PC-3 (cell line): ENCODE results near the gene TLCD2. TPM values are rescaled to one million over a fixed set of nuclear protein-coding genes. Genes with fewer than 3 reads are reported as not detected.

Source experiments
- ATAC-seq: fragments of 200-7000 bp; cut with Tn5 transposase; 2 replicates; pipeline ENCODE4 v1.9.1; 2020; ENCODE audit warnings: mild to moderate bottlenecking, moderate library complexity
- BruUV-seq: library from RNA; stranded (reverse); fragments of 400-500 nt; replicated peaks from 2 replicates; lab custom pipeline; 2021; lab: Mats Ljungman, UMichigan
- CTCF ChIA-PET: fragments of 300-600 bp; sonication (Branson Sonifier 250); formaldehyde crosslinking; loops from one replicate; lab custom pipeline; 2022; ENCODE audit warnings: antibody characterized with exemption; lab: Charles Lee
- POLR2A ChIA-PET: fragments of 300-600 bp; sonication (Branson Sonifier 250); formaldehyde crosslinking; loops from one replicate; lab custom pipeline; 2022; ENCODE audit warnings: antibody characterized with exemption; ENCODE audit not compliant: unreplicated experiment; lab: Charles Lee
- DNase-seq: peaks from one replicate; pipeline ENCODE4 v3.0.0-alpha.2; 2015
- H2AFZ ChIP-seq: fragments of 300-600 bp; sonication (generic); 2 replicates; pipeline ENCODE4 v1.6.0; 2016; ENCODE audit warnings: antibody characterized with exemption, low read length
- H3F3A ChIP-seq: fragments of 300-600 bp; sonication (generic); one replicate; pipeline ENCODE4 v1.6.0; 2017; ENCODE audit warnings: antibody characterized with exemption, low read length, control low read depth, mild to moderate bottlenecking; ENCODE audit not compliant: unreplicated experiment
- H3K27ac ChIP-seq: fragments of 300-600 bp; sonication (generic); 2 replicates; pipeline ENCODE4 v1.5.1; 2016; ENCODE audit warnings: mild to moderate bottlenecking, low read length
- H3K27me3 ChIP-seq: fragments of 300-600 bp; sonication (generic); 2 replicates; pipeline ENCODE4 v1.6.1; 2016; ENCODE audit warnings: low read length, mixed read lengths
- H3K36me3 ChIP-seq: fragments of 300-600 bp; sonication (generic); 2 replicates; pipeline ENCODE4 v1.6.1; 2016; ENCODE audit warnings: low read depth, mixed run types, low read length, mixed read lengths
- H3K4me1 ChIP-seq: fragments of 300-600 bp; sonication (generic); 2 replicates; pipeline ENCODE4 v1.5.1; 2016; ENCODE audit warnings: low read length; ENCODE audit not compliant: insufficient read depth
- H3K4me2 ChIP-seq: fragments of 300-600 bp; sonication (generic); 2 replicates; pipeline ENCODE4 v1.6.0; 2016; ENCODE audit warnings: low read length
- H3K4me3 ChIP-seq: fragments of 300-600 bp; sonication (generic); 2 replicates; pipeline ENCODE4 v1.5.1; 2016; ENCODE audit warnings: mild to moderate bottlenecking, low read length, mixed read lengths
- H3K79me2 ChIP-seq: fragments of 300-600 bp; sonication (generic); 2 replicates; pipeline ENCODE4 v1.6.1; 2017; ENCODE audit warnings: low read length, mixed read lengths
- H3K9ac ChIP-seq: fragments of 300-600 bp; sonication (generic); 2 replicates; pipeline ENCODE4 v1.6.0; 2016; ENCODE audit warnings: mild to moderate bottlenecking, low read length
- H3K9me2 ChIP-seq: fragments of 300-600 bp; sonication (generic); replicated peaks from 2 replicates; pipeline ENCODE4 v1.6.1; 2016; ENCODE audit warnings: mixed run types, low read length, mixed read lengths
- H3K9me3 ChIP-seq: fragments of 300-600 bp; sonication (generic); 2 replicates; pipeline ENCODE4 v1.6.1; 2016; ENCODE audit warnings: low read length, mixed read lengths
- H4K20me1 ChIP-seq: fragments of 300-600 bp; sonication (generic); 2 replicates; pipeline ENCODE4 v1.6.1; 2016; ENCODE audit warnings: low read length, mixed read lengths
- EZH2 ChIP-seq: fragments of 300-600 bp; sonication (generic); IDR thresholded peaks from one replicate; pipeline ENCODE4 v1.6.1; 2017; ENCODE audit warnings: antibody characterized with exemption, mild to moderate bottlenecking, low read length; ENCODE audit not compliant: unreplicated experiment
- EZH2phosphoT487 ChIP-seq: fragments of 300-600 bp; sonication (generic); IDR thresholded peaks from 2 replicates; pipeline ENCODE4 v1.6.1; 2018; ENCODE audit warnings: mild to moderate bottlenecking, antibody characterized with exemption, low read length, borderline replicate concordance
- intact Hi-C: fragments of 100-400 bp; cut with micrococcal nuclease; formaldehyde crosslinking; loops from 2 replicates; pipeline ENCODE4 v1.9.0; 2023
- total RNA-seq: library from RNA; depleted of rRNA; stranded (reverse); fragments of >200 nt; gene quantifications from 2 replicates; pipeline ENCODE4 v1.2.3, GENCODE V29; 2014
- TF ChIP-seq, protein P1 (sequence below): fragments of 300-600 bp; sonication (generic); conservative IDR thresholded peaks from 2 replicates; pipeline ENCODE4 v1.5.1; 2017; ENCODE audit warnings: antibody characterized with exemption, low read depth, mild to moderate bottlenecking, low read length

Gene TLCD2
- total RNA-seq, 1 experiment from 2014 or later = 0.77 TPM

DNA sequence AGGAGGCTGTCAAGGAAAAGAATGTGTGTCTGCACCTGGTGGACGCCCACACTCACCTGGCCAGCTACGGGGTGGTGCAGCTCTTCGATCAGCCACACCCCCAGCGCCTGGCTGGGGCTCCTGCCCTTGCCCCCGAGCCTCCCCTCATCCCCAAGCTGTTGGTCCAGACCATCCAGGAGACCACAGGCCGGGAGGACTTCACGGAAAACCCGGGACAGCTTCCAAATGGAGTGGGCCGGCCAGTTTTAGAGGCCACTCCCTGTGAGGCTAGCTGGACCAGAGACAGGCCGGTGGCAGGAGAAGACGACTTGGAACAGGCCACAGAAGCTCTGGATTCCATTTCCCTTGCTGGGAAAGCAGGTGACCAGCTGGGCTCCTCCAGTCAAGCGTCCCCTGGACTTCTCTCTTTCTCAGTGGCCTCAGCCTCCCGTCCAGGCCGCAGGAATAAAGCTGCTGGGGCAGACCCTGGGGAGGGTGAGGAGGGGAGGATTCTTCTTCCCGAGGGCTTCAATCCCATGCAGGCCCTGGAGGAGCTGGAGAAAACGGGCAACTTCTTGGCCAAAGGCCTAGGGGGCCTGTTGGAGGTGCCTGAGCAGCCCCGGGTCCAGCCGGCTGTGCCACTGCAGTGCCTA lies 16.6 kb upstream of the TLCD2 start:
- peaks cover 16% of the 10 kb centered on the region; the same call in 1 of the 2 replicates for H3K79me2 ChIP-seq
- POLR2A ChIA-PET = interaction anchor here (0.6 kb wide), 1 partner anchor 105 kb away, joined by 6 read pairs; no protein-coding TSS in a partner anchor
- H4K20me1 ChIP-seq = no peaks in the 10 kb centered on the region
- BruUV-seq = no TSS peak
- ATAC-seq (no peak), DNase-seq (no peak)
- no peak overlapping the region for H3K4me2 ChIP-seq
- H3F3A ChIP-seq = no peaks in the 10 kb centered on the region
- H2AFZ ChIP-seq = no peak overlapping the region
- intact Hi-C loops = no loop called here
- no peaks in the 10 kb centered on the region for H3K36me3 ChIP-seq
- no peaks in the 10 kb centered on the region for H3K27me3 ChIP-seq
- no peaks in the 10 kb centered on the region for H3K9me3 ChIP-seq
- H3K9ac ChIP-seq = no peak overlapping the region
- H3K27ac ChIP-seq = no peak overlapping the region
- H3K9me2 ChIP-seq = no peaks in the 10 kb centered on the region
- CTCF ChIA-PET = no interaction called here
- no peak overlapping the region for H3K4me3 ChIP-seq
- peaks cover 8% of the 10 kb centered on the region; the same call in 1 of the 2 replicates for H3K4me1 ChIP-seq
- no peak for TF ChIP-seq EZH2phosphoT487
- TF ChIP-seq, protein P1, sequence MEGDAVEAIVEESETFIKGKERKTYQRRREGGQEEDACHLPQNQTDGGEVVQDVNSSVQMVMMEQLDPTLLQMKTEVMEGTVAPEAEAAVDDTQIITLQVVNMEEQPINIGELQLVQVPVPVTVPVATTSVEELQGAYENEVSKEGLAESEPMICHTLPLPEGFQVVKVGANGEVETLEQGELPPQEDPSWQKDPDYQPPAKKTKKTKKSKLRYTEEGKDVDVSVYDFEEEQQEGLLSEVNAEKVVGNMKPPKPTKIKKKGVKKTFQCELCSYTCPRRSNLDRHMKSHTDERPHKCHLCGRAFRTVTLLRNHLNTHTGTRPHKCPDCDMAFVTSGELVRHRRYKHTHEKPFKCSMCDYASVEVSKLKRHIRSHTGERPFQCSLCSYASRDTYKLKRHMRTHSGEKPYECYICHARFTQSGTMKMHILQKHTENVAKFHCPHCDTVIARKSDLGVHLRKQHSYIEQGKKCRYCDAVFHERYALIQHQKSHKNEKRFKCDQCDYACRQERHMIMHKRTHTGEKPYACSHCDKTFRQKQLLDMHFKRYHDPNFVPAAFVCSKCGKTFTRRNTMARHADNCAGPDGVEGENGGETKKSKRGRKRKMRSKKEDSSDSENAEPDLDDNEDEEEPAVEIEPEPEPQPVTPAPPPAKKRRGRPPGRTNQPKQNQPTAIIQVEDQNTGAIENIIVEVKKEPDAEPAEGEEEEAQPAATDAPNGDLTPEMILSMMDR = no peak
- no peak for TF ChIP-seq EZH2

DNA sequence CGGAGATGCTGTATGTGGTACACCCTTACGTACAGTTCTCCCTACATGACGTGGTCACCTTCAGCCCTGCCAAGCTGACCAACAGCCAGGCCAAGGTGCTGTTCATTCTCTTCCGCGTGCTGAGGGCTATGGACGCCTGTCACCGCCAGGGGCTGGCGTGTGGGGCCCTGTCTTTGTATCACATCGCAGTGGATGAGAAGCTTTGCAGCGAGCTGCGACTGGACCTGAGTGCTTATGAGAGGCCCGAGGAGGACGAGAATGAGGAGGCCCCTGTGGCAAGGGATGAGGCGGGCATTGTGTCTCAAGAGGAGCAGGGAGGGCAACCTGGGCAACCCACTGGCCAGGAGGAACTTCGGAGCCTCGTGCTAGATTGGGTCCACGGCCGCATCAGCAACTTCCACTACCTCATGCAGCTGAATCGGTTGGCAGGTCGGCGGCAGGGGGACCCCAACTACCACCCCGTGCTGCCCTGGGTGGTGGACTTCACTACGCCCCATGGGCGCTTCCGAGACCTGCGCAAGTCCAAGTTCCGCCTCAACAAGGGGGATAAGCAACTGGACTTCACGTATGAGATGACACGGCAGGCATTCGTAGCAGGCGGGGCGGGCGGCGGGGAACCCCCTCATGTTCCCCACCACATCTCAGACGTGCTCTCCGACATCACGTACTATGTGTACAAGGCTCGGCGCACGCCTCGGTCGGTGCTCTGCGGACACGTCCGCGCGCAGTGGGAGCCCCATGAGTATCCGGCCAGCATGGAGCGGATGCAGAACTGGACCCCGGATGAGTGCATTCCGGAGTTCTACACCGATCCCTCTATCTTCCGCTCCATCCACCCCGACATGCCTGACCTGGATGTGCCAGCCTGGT lies 15.7 kb upstream of the TLCD2 start:
- no peak for DNase-seq
- H3K4me2 ChIP-seq = peak overlapping the region; percentile 94
- TF ChIP-seq, protein P1 = no peak
- TF ChIP-seq EZH2 = no peak
- no peak for TF ChIP-seq EZH2phosphoT487
- 0 out of 2 replicates have a peak overlapping the region, but pooled peaks have one; percentile 81 for H3K9ac ChIP-seq
- no peak overlapping the region for H2AFZ ChIP-seq
- CTCF ChIA-PET = no interaction called here
- POLR2A ChIA-PET = no interaction called here
- no peaks in the 10 kb centered on the region for H3K9me2 ChIP-seq
- BruUV-seq = TSS peak; percentile 42
- H3K4me1 ChIP-seq = peaks cover 8% of the 10 kb centered on the region; the same call in 1 of the 2 replicates
- ATAC-seq = no peak
- peaks cover 16% of the 10 kb centered on the region; the same call in 1 of the 2 replicates for H3K79me2 ChIP-seq
- intact Hi-C loops = loop anchor here (2.0 kb wide), 1 partner anchor 139 kb away; no protein-coding TSS in a partner anchor
- no peaks in the 10 kb centered on the region for H4K20me1 ChIP-seq
- H3K27ac ChIP-seq = no peak overlapping the region
- no peaks in the 10 kb centered on the region for H3K36me3 ChIP-seq
- peak overlapping the region; percentile 74 for H3K4me3 ChIP-seq
- H3K9me3 ChIP-seq = no peaks in the 10 kb centered on the region
- no peaks in the 10 kb centered on the region for H3F3A ChIP-seq
- H3K27me3 ChIP-seq = no peaks in the 10 kb centered on the region
